CD4-positive, alpha-beta T cell (primary cell): ENCODE data around the gene MAN2B2. TPM values are rescaled to one million over a fixed set of nuclear protein-coding genes. Genes with fewer than 3 reads are reported as not detected.

Experiments
- ATAC-seq: fragments of 200-7000 bp; cut with Tn5 transposase; one replicate; pipeline ENCODE4 v1.10.0; 2022; ENCODE audit warnings: mild to moderate bottlenecking; ENCODE audit not compliant: poor library complexity
- CTCF ChIA-PET: fragments of 350-600 bp; sonication (Branson Sonifier 250); formaldehyde crosslinking; loops from one replicate; lab custom pipeline; 2021; ENCODE audit warnings: antibody characterized with exemption, inconsistent platforms; lab: Charles Lee
- POLR2A ChIA-PET: fragments of 350-600 bp; sonication (Branson Sonifier 250); formaldehyde crosslinking; loops from one replicate; lab custom pipeline; 2021; ENCODE audit warnings: antibody characterized with exemption, inconsistent platforms; lab: Charles Lee
- DNase-seq, 14 experiments: peaks; one replicate each; pipeline ENCODE4 v3.0.0-alpha.2; 2013 to 2020; ENCODE audit warnings: mixed read lengths in 2 of 14
- H3K27ac ChIP-seq, 2 donors: one replicate each; pipeline versions ENCODE4 v1.5.1 to v1.7.0; 2013; ENCODE audit warnings: low read length in 2 of 2, low read depth in 1 of 2, mild to moderate bottlenecking in 1 of 2
- H3K27me3 ChIP-seq, 2 experiments: 1 replicate in 1 of 2; 2 replicates in 1 of 2; pipeline versions ENCODE4 v1.6.1 to v1.7.0; 2013; ENCODE audit warnings: low read length in 2 of 2, control low read depth in 1 of 2, mild to moderate bottlenecking in 1 of 2, moderate library complexity in 1 of 2; ENCODE audit not compliant: insufficient read depth in 2 of 2, control insufficient read depth in 1 of 2
- H3K36me3 ChIP-seq: one replicate; pipeline ENCODE4 v1.6.1; 2013; ENCODE audit warnings: low read length, control low read depth; ENCODE audit not compliant: insufficient read depth
- H3K4me1 ChIP-seq: one replicate; pipeline ENCODE4 v1.6.1; 2013; ENCODE audit warnings: low read length, control low read depth; ENCODE audit not compliant: insufficient read depth
- H3K4me3 ChIP-seq: one replicate; pipeline ENCODE4 v1.5.1; 2013; ENCODE audit warnings: mild to moderate bottlenecking, low read length, moderate library complexity
- H3K9me3 ChIP-seq, 2 experiments: 1 replicate in 1 of 2; 2 replicates in 1 of 2; pipeline versions ENCODE4 v1.6.1 to v1.7.0; 2013; ENCODE audit warnings: low read length in 2 of 2, mild to moderate bottlenecking in 2 of 2, control low read depth in 1 of 2, moderate library complexity in 1 of 2; ENCODE audit not compliant: control insufficient read depth in 1 of 2, insufficient read depth in 1 of 2
- H3K27ac Mint-ChIP-seq: one replicate; pipeline ENCODE4 v1.8.0; 2020; ENCODE audit warnings: mixed read lengths
- H3K27me3 Mint-ChIP-seq: one replicate; pipeline ENCODE4 v1.8.0; 2021; ENCODE audit warnings: mixed read lengths
- H3K36me3 Mint-ChIP-seq: one replicate; pipeline ENCODE4 v1.8.0; 2021; ENCODE audit warnings: low read depth, mixed read lengths
- H3K4me1 Mint-ChIP-seq: one replicate; pipeline ENCODE4 v1.8.0; 2021; ENCODE audit warnings: low read depth, mixed read lengths
- H3K4me3 Mint-ChIP-seq: one replicate; pipeline ENCODE4 v1.8.0; 2020; ENCODE audit warnings: mild to moderate bottlenecking, mixed read lengths
- H3K9me3 Mint-ChIP-seq: one replicate; pipeline ENCODE4 v1.8.0; 2020; ENCODE audit warnings: mixed read lengths
- CTCF ChIP-seq: fragments of 200-600 bp; IDR thresholded peaks from one replicate; pipeline ENCODE4 v1.8.0; 2022; ENCODE audit warnings: antibody characterized with exemption, mild to moderate bottlenecking
- intact Hi-C, 2 experiments: fragments of 100-400 bp; cut with DNase I in 1 of 2; cut with micrococcal nuclease in 1 of 2; formaldehyde crosslinking; loops; one replicate each; pipeline versions ENCODE4 v1.15.1 to v1.9.0; 2023 to 2025; cut with DNase I, micrococcal nuclease
- total RNA-seq, 174 experiments: library from RNA in 2 of 174; stranded (reverse) in 2 of 174; gene quantifications; one replicate each; pipeline ENCODE4 v1.2.3 and lab custom pipeline; 2021 to 2026

Gene MAN2B2
- total RNA-seq, 2 experiments from 2014 or later = 25.9 to 28.5 TPM

DNA sequence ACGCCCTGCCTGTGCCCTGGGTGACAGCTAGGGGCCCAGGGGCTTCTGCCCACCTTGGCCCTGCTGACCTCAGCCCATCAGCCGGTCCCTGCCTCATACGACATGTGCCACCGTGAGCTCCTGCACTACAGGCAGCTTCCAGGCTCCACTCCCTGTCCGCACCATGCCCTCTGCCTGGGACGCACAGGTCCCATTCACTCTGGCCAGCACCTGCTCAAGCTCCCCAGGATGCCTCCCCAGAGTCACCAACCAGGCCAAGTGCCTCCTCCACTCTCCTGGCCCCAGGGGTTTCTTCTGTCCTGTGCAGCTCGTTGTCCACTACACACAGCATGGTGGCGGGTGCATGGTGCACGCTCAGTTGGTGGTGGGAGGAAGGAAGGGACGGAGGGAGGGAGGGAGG, 45.3 kb downstream of the MAN2B2 start:
- intact Hi-C loops = no loop called here
- Histone ChIP-seq H3K4me3 (no peak overlapping the region), H3K9me3 (peaks cover 0 to 11% of the 10 kb centered on the region in 2 experiments), H3K36me3 (peaks cover 40% of the 10 kb centered on the region), H3K27me3 (no peaks in the 10 kb centered on the region), H3K4me1 (no peaks in the 10 kb centered on the region), H3K27ac (no peak overlapping the region)
- no peaks in the 10 kb centered on the region for H3K27me3 Mint-ChIP-seq
- ChIA-PET CTCF (interaction anchor here (0.9 kb wide), 1 partner anchor 54 kb away, joined by 3 read pairs; no protein-coding TSS in a partner anchor), POLR2A (no interaction called here)
- H3K4me3 Mint-ChIP-seq = no peak overlapping the region
- H3K36me3 Mint-ChIP-seq = peaks cover 56% of the 10 kb centered on the region
- H3K9me3 Mint-ChIP-seq = no peaks in the 10 kb centered on the region
- DNase-seq = no peak
- no peak for ATAC-seq
- H3K27ac Mint-ChIP-seq = no peak overlapping the region
- no peak for TF ChIP-seq CTCF
- no peaks in the 10 kb centered on the region for H3K4me1 Mint-ChIP-seq

- intact Hi-C loops = no loop called here
- Mint-ChIP-seq H3K27me3 (no peaks in the 10 kb centered on the region), H3K27ac (no peak overlapping the region), H3K4me3 (no peak overlapping the region), H3K9me3 (no peaks in the 10 kb centered on the region), H3K36me3 (peaks cover 50% of the 10 kb centered on the region), H3K4me1 (no peaks in the 10 kb centered on the region)
- ChIA-PET CTCF (no interaction called here), POLR2A (no interaction called here)
- peaks cover 37% of the 10 kb centered on the region for H3K36me3 ChIP-seq
- H3K27ac ChIP-seq = no peak overlapping the region
- no peak for TF ChIP-seq CTCF
- DNase-seq = no peak
- peaks cover 0 to 9% of the 10 kb centered on the region in 2 experiments for H3K9me3 ChIP-seq
- no peaks in the 10 kb centered on the region for H3K27me3 ChIP-seq
- H3K4me1 ChIP-seq = no peaks in the 10 kb centered on the region
- no peak for ATAC-seq
- H3K4me3 ChIP-seq = no peak overlapping the region
These were observed 46.0 kb downstream of the MAN2B2 start for GRCh38 chr4:6620891-6621555.

GRCh38 chr4:6621556-6621927, 46.6 kb downstream of the MAN2B2 start:
- POLR2A ChIA-PET = no interaction called here
- no peak for TF ChIP-seq CTCF
- peaks cover 45% of the 10 kb centered on the region for H3K36me3 Mint-ChIP-seq

More at GRCh38 chr4:6621556-6621927, 46.6 kb downstream of the MAN2B2 start:
- Histone ChIP-seq H3K27ac (no peak overlapping the region), H3K4me1 (no peaks in the 10 kb centered on the region), H3K4me3 (no peak overlapping the region), H3K36me3 (peaks cover 32% of the 10 kb centered on the region), H3K9me3 (peaks cover 0 to 5% of the 10 kb centered on the region in 2 experiments), H3K27me3 (no peaks in the 10 kb centered on the region)
- ATAC-seq = no peak
- Mint-ChIP-seq H3K27ac (no peak overlapping the region), H3K9me3 (no peaks in the 10 kb centered on the region), H3K4me1 (no peaks in the 10 kb centered on the region), H3K27me3 (no peaks in the 10 kb centered on the region), H3K4me3 (no peak overlapping the region)
- DNase-seq = no peak
- CTCF ChIA-PET = no interaction called here
- intact Hi-C loops = no loop called here
